ENCODE data around the gene VANGL2.

VANGL2 gene

DNA sequence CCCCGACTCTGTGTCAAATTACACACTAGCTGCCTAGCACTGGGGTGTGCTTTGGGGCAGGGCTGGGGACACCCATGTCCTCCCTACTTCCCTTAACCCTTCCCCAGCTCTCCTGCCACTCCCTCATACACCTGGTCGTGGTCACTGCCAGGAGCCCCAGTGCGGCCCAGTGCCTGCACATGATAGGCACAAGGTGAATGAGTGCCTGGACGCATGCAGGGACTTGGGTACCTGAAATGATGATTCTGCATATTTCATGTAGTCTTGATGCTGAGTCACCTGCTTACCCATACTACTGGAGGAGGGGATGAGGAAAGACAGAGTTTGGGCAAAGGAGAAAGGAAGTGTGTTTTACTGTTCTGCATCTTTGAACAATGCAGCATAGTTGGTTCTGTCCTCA, 1.5 kb upstream of the VANGL2 start:
- H3K9ac ChIP-seq, result no peak overlapping the region
- no peak overlapping the region for H3K4me3 ChIP-seq
- no peaks in the 10 kb centered on the region for H3K27me3 ChIP-seq
- H3K9me3 ChIP-seq (replicated peaks in 1 of 11), result no peaks in the 10 kb centered on the region
- H3K36me3 ChIP-seq, result no peaks in the 10 kb centered on the region
- TF ChIP-seq Cebpa-rat (IDR thresholded peaks at IDR 0.05), result no peak
- peaks cover 33 to 47% (median 43%) of the 10 kb centered on the region in 10 experiments for H3K4me1 ChIP-seq
- peak overlapping the region in 4 of 11 experiments; percentile 81 to 98 (median 92); a peak in 2 of 22 replicates for H3K4me2 ChIP-seq
- no peak overlapping the region for H3K27ac ChIP-seq
- no peaks in the 10 kb centered on the region for H4K20me1 ChIP-seq

GRCh38 chr1:160399544-160400222, 681 bp upstream of the VANGL2 start:
- peak overlapping the region; percentile 71 to 91 (median 86); a peak in 19 of 20 replicates for H3K4me3 ChIP-seq
- H3K9me3 ChIP-seq (replicated peaks in 1 of 11), result no peaks in the 10 kb centered on the region
- H3K27ac ChIP-seq, result peak overlapping the region; percentile 30 to 90 (median 84); a peak in 21 of 22 replicates
- H3K9ac ChIP-seq, result peak overlapping the region; percentile 70 to 91 (median 89); a peak in 21 of 22 replicates
- peak overlapping the region; percentile 81 to 98 (median 93) for H3K4me2 ChIP-seq
- no peak for TF ChIP-seq Cebpa-rat (IDR thresholded peaks at IDR 0.05)
- H3K27me3 ChIP-seq, result no peaks in the 10 kb centered on the region
- no peaks in the 10 kb centered on the region for H4K20me1 ChIP-seq
- H3K4me1 ChIP-seq, result peaks cover 42 to 56% (median 51%) of the 10 kb centered on the region in 10 experiments
- no peaks in the 10 kb centered on the region for H3K36me3 ChIP-seq

DNA sequence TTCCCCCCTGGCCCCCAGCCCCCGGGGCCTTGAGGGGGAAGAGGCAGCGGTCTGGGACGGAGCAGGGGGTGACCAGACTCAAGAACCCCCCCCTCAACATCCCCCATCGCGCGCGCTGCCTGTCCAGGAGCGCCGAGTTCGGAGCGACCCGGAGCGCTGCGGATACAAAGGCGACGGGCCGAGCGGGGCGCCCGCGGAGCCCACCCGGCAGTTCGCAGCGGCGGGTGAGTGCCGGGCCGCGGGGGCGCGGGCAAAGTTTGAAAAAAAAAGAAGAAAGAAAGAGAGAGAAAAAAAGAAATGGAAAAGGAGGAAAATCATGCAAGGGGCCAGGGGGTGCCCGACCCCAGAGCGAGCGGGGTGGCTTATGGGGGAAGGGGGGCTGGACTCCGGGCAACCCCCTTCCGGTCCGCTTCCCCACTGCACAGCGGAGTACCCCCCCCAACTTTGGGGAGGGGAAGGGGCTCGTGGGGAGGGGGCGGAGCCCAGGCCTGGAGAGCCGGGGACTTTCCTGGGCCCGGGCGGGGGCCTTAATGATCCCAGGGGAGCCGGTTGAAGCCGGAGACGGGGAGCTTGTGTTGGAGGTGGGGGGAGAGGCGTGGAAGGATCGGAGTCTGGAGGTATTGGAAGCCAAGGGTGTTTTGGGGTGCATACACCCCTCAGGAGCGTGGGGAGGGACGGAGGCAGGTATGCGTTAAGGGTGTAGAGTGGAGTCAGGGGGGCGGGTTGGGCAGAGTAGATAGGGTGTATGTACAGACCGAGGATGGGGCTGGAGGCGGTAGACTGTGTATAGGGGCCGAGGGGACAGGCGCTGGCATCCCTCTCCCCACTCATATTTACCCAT, 502 bp downstream of the VANGL2 start:
- peak overlapping the region; percentile 71 to 91 (median 86) for H3K4me3 ChIP-seq
- no peaks in the 10 kb centered on the region for H3K9me3 ChIP-seq (replicated peaks in 1 of 11)
- TF ChIP-seq Cebpa-rat (IDR thresholded peaks at IDR 0.05), result no peak
- no peaks in the 10 kb centered on the region for H3K36me3 ChIP-seq
- H4K20me1 ChIP-seq, result no peaks in the 10 kb centered on the region
- no peaks in the 10 kb centered on the region for H3K27me3 ChIP-seq
- H3K27ac ChIP-seq, result peak overlapping the region; percentile 65 to 90 (median 86); a peak in 21 of 22 replicates
- peak overlapping the region; percentile 77 to 94 (median 90) for H3K4me2 ChIP-seq
- H3K9ac ChIP-seq, result peak overlapping the region; percentile 85 to 91 (median 89)
- peaks cover 43 to 58% (median 54%) of the 10 kb centered on the region in 10 experiments for H3K4me1 ChIP-seq

- no peaks in the 10 kb centered on the region for H4K20me1 ChIP-seq
- H3K27me3 ChIP-seq, result no peaks in the 10 kb centered on the region
- H3K4me1 ChIP-seq, result peaks cover 43 to 58% (median 54%) of the 10 kb centered on the region in 10 experiments
- H3K36me3 ChIP-seq, result no peaks in the 10 kb centered on the region
- H3K9me3 ChIP-seq (replicated peaks in 1 of 11), result no peaks in the 10 kb centered on the region
- peak overlapping the region in 6 of 11 experiments; percentile 82 to 90 (median 86); a peak in 9 of 22 replicates for H3K27ac ChIP-seq
- H3K4me3 ChIP-seq, result peak overlapping the region; percentile 71 to 91 (median 86)
- peak overlapping the region; percentile 85 to 91 (median 89); a peak in 20 of 22 replicates for H3K9ac ChIP-seq
- peak overlapping the region; percentile 77 to 94 (median 90) for H3K4me2 ChIP-seq
- TF ChIP-seq Cebpa-rat (IDR thresholded peaks at IDR 0.05), result no peak
Measured at GRCh38 chr1:160401487-160401805, 1.1 kb downstream of the VANGL2 start.

GRCh38 chr1:160402001-160402795, 1.8 kb downstream of the VANGL2 start:
- no peaks in the 10 kb centered on the region for H4K20me1 ChIP-seq
- H3K4me1 ChIP-seq, result peaks cover 43 to 57% (median 54%) of the 10 kb centered on the region in 10 experiments
- peak overlapping the region in 8 of 10 experiments; percentile 71 to 91 (median 88); a peak in 10 of 20 replicates for H3K4me3 ChIP-seq
- H3K9ac ChIP-seq, result peak overlapping the region in 2 of 11 experiments; percentile 89 to 91; a peak in 3 of 22 replicates
- no peaks in the 10 kb centered on the region for H3K36me3 ChIP-seq
- H3K9me3 ChIP-seq (replicated peaks in 1 of 11), result no peaks in the 10 kb centered on the region
- no peak for TF ChIP-seq Cebpa-rat (IDR thresholded peaks at IDR 0.05)
- no peaks in the 10 kb centered on the region for H3K27me3 ChIP-seq
- H3K27ac ChIP-seq, result no peak overlapping the region
- peak overlapping the region; percentile 77 to 94 (median 90) for H3K4me2 ChIP-seq

- Histone ChIP-seq H3K27me3 (no peaks in the 10 kb centered on the region), H3K36me3 (no peaks in the 10 kb centered on the region), H3K4me2 (peak overlapping the region; percentile 77 to 94 (median 90)), H3K9me3 (replicated peaks in 1 of 11) (no peaks in the 10 kb centered on the region), H3K4me3 (no peak overlapping the region; a peak in 1 of 20 replicates), H3K4me1 (peaks cover 42 to 54% (median 49%) of the 10 kb centered on the region in 10 experiments), H3K9ac (no peak overlapping the region), H3K27ac (peak overlapping the region in 5 of 11 experiments; percentile 1 to 45 (median 30); a peak in 5 of 22 replicates), H4K20me1 (peaks cover 0 to 6% (median 0%) of the 10 kb centered on the region in 11 experiments; a peak in 2 of 22 replicates)
- TF ChIP-seq Cebpa-rat (IDR thresholded peaks at IDR 0.05), result no peak
Measured at GRCh38 chr1:160403244-160403643, 2.9 kb downstream of the VANGL2 start.

GRCh38 chr1:160404094-160404493, 3.7 kb downstream of the VANGL2 start:
- no peak for TF ChIP-seq Cebpa-rat (IDR thresholded peaks at IDR 0.05)
- H4K20me1 ChIP-seq, result peaks cover 0 to 11% (median 0%) of the 10 kb centered on the region in 11 experiments; a peak in 2 of 22 replicates
- no peaks in the 10 kb centered on the region for H3K9me3 ChIP-seq (replicated peaks in 1 of 11)
- H3K27ac ChIP-seq, result no peak overlapping the region
- peaks cover 42 to 59% (median 54%) of the 10 kb centered on the region in 10 experiments for H3K4me1 ChIP-seq
- peak overlapping the region; percentile 77 to 94 (median 90) for H3K4me2 ChIP-seq
- H3K9ac ChIP-seq, result no peak overlapping the region
- H3K36me3 ChIP-seq, result no peaks in the 10 kb centered on the region
- H3K4me3 ChIP-seq, result no peak overlapping the region
- no peaks in the 10 kb centered on the region for H3K27me3 ChIP-seq

- peaks cover 34 to 60% (median 53%) of the 10 kb centered on the region in 10 experiments for H3K4me1 ChIP-seq
- H3K9ac ChIP-seq, result no peak overlapping the region
- H3K4me2 ChIP-seq, result no peak overlapping the region; a peak in 1 of 22 replicates
- no peak for TF ChIP-seq Cebpa-rat (IDR thresholded peaks at IDR 0.05)
- H4K20me1 ChIP-seq, result peaks cover 0 to 11% (median 0%) of the 10 kb centered on the region in 11 experiments; a peak in 3 of 22 replicates
- no peaks in the 10 kb centered on the region for H3K27me3 ChIP-seq
- H3K36me3 ChIP-seq, result no peaks in the 10 kb centered on the region
- H3K4me3 ChIP-seq, result no peak overlapping the region
- H3K9me3 ChIP-seq (replicated peaks in 1 of 11), result no peaks in the 10 kb centered on the region
- no peak overlapping the region for H3K27ac ChIP-seq
Measured at GRCh38 chr1:160405331-160405877, 5.0 kb downstream of the VANGL2 start.
